Measurements from ENCODE around the gene TMEM245.

Gene TMEM245

DNA sequence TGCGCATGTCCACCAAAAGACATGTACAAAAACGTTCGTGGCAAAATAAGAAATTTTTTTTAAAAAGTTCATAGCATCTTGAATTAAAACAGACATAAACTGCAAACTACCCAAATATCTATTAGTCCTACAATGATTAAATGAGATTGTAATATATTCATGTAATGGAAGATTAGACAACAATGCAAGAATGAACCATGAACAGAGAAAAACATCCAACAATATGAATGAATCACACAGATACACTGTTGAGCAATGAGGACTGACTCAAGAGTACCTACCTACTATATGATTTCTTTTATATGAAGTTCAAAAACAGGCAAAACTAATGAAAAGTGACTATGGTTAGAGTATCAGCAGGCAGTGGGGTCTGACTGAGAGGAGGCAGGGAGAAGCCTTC, 88.5 kb downstream of the TMEM245 start:
- H3K14ac ChIP-seq (ENCODE audit: low read length), result no peak overlapping the region
- H3K4me2 ChIP-seq (ENCODE audit: insufficient read depth, low read length, poor library complexity, severe bottlenecking), result no peak overlapping the region
- H3K4me1 ChIP-seq (ENCODE audit: control insufficient read depth in 2 of 2, insufficient read depth in 1 of 2, low read depth in 1 of 2, low read length in 2 of 2), result peaks cover 0 to 13% of the 10 kb centered on the region in 2 donors
- H2BK5ac ChIP-seq (ENCODE audit: low read length), result no peak overlapping the region
- no peak overlapping the region for H3K4me3 ChIP-seq (ENCODE audit: low read length in 2 of 2)
- no peak overlapping the region for H2AFZ ChIP-seq (ENCODE audit: low read length)
- no peak overlapping the region for H4K91ac ChIP-seq (ENCODE audit: low read depth, low read length, poor library complexity)
- H4K8ac ChIP-seq (ENCODE audit: low read depth, low read length), result no peak overlapping the region
- H3K79me1 ChIP-seq (ENCODE audit: low read depth, low read length), result no peaks in the 10 kb centered on the region
- no CpG with 5 or more reads among the region's 3 CpGs for WGBS, 2 donors (ENCODE audit: extremely low coverage in 2 of 2, insufficient read length in 2 of 2, insufficient replicate concordance in 1 of 2)
- no peak overlapping the region for H3K18ac ChIP-seq (ENCODE audit: low read length)
- H3K36me3 ChIP-seq (replicated peaks in 1 of 2; ENCODE audit: control insufficient read depth in 2 of 2, insufficient read depth in 2 of 2, low read length in 2 of 2), result peaks cover 6 to 88% of the 10 kb centered on the region in 2 donors
- no peak overlapping the region for H3K27ac ChIP-seq (replicated peaks; ENCODE audit: low read length)
- H2BK15ac ChIP-seq (ENCODE audit: low read length), result no peak overlapping the region
- H2BK120ac ChIP-seq (ENCODE audit: low read depth, low read length), result no peak overlapping the region
- no peaks in the 10 kb centered on the region for H3K27me3 ChIP-seq (ENCODE audit: control insufficient read depth in 3 of 3, insufficient read depth in 3 of 3, low read depth in 1 of 3, low read length in 3 of 3)
- H3K23ac ChIP-seq (ENCODE audit: low read depth, low read length, poor library complexity), result no peak overlapping the region
- H2BK12ac ChIP-seq (ENCODE audit: low read length), result no peak overlapping the region
- no peaks in the 10 kb centered on the region for H3K9me3 ChIP-seq (replicated peaks in 1 of 2; ENCODE audit: control insufficient read depth in 2 of 2, insufficient read depth in 1 of 2, low read depth in 1 of 2, low read length in 2 of 2)
- H3K4ac ChIP-seq (ENCODE audit: low read length), result no peak overlapping the region
- H3K9ac ChIP-seq (ENCODE audit: low read depth, low read length, poor library complexity), result no peak overlapping the region
- H2AK5ac ChIP-seq (ENCODE audit: low read depth, low read length), result no peak overlapping the region
- no peak for DNase-seq (ENCODE audit: low spot score)

DNA sequence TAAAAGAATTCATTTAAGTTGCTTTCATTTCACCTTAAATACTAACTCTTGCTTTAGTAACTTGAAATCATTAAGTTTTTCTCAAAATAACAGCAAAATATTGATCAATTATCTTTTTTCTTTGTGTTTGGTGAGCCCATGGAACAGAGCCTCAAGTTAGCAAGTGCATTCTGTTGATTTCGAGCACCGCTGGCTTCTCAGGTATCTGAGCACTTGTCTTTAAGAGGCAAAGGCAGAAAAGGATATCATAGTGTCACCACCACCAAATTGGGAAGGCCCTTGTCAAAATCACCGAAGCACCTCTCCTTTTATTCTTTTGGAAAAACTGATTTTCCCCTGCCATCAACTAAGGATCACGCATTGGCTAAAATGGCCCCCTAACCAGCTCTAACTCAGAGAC, 89.3 kb downstream of the TMEM245 start:
- Histone ChIP-seq H3K27ac (replicated peaks; ENCODE audit: low read length) (no peak overlapping the region), H3K18ac (ENCODE audit: low read length) (no peak overlapping the region), H3K23ac (ENCODE audit: low read depth, low read length, poor library complexity) (no peak overlapping the region), H3K4me3 (ENCODE audit: low read length in 2 of 2) (no peak overlapping the region), H3K9me3 (replicated peaks in 1 of 2; ENCODE audit: control insufficient read depth in 2 of 2, insufficient read depth in 1 of 2, low read depth in 1 of 2, low read length in 2 of 2) (no peaks in the 10 kb centered on the region), H4K91ac (ENCODE audit: low read depth, low read length, poor library complexity) (no peak overlapping the region), H3K9ac (ENCODE audit: low read depth, low read length, poor library complexity) (no peak overlapping the region), H3K4ac (ENCODE audit: low read length) (no peak overlapping the region), H2BK12ac (ENCODE audit: low read length) (no peak overlapping the region), H3K4me1 (ENCODE audit: control insufficient read depth in 2 of 2, insufficient read depth in 1 of 2, low read depth in 1 of 2, low read length in 2 of 2) (peaks cover 0 to 15% of the 10 kb centered on the region in 2 donors), H3K79me1 (ENCODE audit: low read depth, low read length) (no peaks in the 10 kb centered on the region), H3K27me3 (ENCODE audit: control insufficient read depth in 3 of 3, insufficient read depth in 3 of 3, low read depth in 1 of 3, low read length in 3 of 3) (no peaks in the 10 kb centered on the region), H4K8ac (ENCODE audit: low read depth, low read length) (no peak overlapping the region), H2AFZ (ENCODE audit: low read length) (no peak overlapping the region), H3K14ac (ENCODE audit: low read length) (no peak overlapping the region), H3K36me3 (replicated peaks in 1 of 2; ENCODE audit: control insufficient read depth in 2 of 2, insufficient read depth in 2 of 2, low read length in 2 of 2) (peaks cover 4 to 88% of the 10 kb centered on the region in 2 donors), H2BK5ac (ENCODE audit: low read length) (no peak overlapping the region), H2AK5ac (ENCODE audit: low read depth, low read length) (no peak overlapping the region), H2BK120ac (ENCODE audit: low read depth, low read length) (no peak overlapping the region), H2BK15ac (ENCODE audit: low read length) (no peak overlapping the region), H3K4me2 (ENCODE audit: insufficient read depth, low read length, poor library complexity, severe bottlenecking) (no peak overlapping the region)
- no CpG with 5 or more reads among the region's 4 CpGs for WGBS, 2 donors (ENCODE audit: extremely low coverage in 2 of 2, insufficient read length in 2 of 2, insufficient replicate concordance in 1 of 2)
- no peak for DNase-seq (ENCODE audit: low spot score)

DNA sequence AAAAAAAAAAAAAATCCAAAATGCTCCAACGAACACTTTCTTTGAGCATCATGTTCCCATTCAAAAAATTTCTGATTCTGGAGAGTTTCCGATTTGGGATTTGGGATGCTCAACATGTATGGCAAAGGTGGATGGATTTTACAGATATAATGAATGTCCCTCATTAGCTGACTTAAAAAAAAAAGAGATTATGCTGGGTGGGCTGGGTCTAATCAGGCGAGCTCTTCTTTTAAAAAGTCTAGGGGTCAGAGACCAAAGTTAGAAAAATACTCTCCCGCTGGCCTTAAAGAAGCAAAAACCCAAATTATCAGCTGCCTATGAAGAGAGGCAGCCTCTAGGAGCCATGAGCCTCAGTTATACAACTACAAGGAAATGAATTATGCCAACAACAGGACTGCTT, 91.3 kb downstream of the TMEM245 start:
- WGBS, 2 donors (ENCODE audit: extremely low coverage in 2 of 2, insufficient read length in 2 of 2, insufficient replicate concordance in 1 of 2), result no CpG with 5 or more reads among the region's 4 CpGs
- H3K4me3 ChIP-seq (ENCODE audit: low read length in 2 of 2), result no peak overlapping the region
- H4K8ac ChIP-seq (ENCODE audit: low read depth, low read length), result no peak overlapping the region
- DNase-seq (ENCODE audit: low spot score), result no peak
- H3K4me1 ChIP-seq (ENCODE audit: control insufficient read depth in 2 of 2, insufficient read depth in 1 of 2, low read depth in 1 of 2, low read length in 2 of 2), result peaks cover 0 to 15% of the 10 kb centered on the region in 2 donors
- no peak overlapping the region for H2AFZ ChIP-seq (ENCODE audit: low read length)
- no peak overlapping the region for H2BK120ac ChIP-seq (ENCODE audit: low read depth, low read length)
- no peak overlapping the region for H3K9ac ChIP-seq (ENCODE audit: low read depth, low read length, poor library complexity)
- H3K27me3 ChIP-seq (ENCODE audit: control insufficient read depth in 3 of 3, insufficient read depth in 3 of 3, low read depth in 1 of 3, low read length in 3 of 3), result no peaks in the 10 kb centered on the region
- no peak overlapping the region for H3K23ac ChIP-seq (ENCODE audit: low read depth, low read length, poor library complexity)
- peaks cover 4 to 82% of the 10 kb centered on the region in 2 donors for H3K36me3 ChIP-seq (replicated peaks in 1 of 2; ENCODE audit: control insufficient read depth in 2 of 2, insufficient read depth in 2 of 2, low read length in 2 of 2)
- no peak overlapping the region for H2BK15ac ChIP-seq (ENCODE audit: low read length)
- H2AK5ac ChIP-seq (ENCODE audit: low read depth, low read length), result no peak overlapping the region
- H4K91ac ChIP-seq (ENCODE audit: low read depth, low read length, poor library complexity), result no peak overlapping the region
- H3K27ac ChIP-seq (replicated peaks; ENCODE audit: low read length), result no peak overlapping the region
- H3K18ac ChIP-seq (ENCODE audit: low read length), result no peak overlapping the region
- no peak overlapping the region for H3K4me2 ChIP-seq (ENCODE audit: insufficient read depth, low read length, poor library complexity, severe bottlenecking)
- no peak overlapping the region for H2BK12ac ChIP-seq (ENCODE audit: low read length)
- H3K79me1 ChIP-seq (ENCODE audit: low read depth, low read length), result no peaks in the 10 kb centered on the region
- H3K14ac ChIP-seq (ENCODE audit: low read length), result no peak overlapping the region
- no peak overlapping the region for H2BK5ac ChIP-seq (ENCODE audit: low read length)
- no peaks in the 10 kb centered on the region for H3K9me3 ChIP-seq (replicated peaks in 1 of 2; ENCODE audit: control insufficient read depth in 2 of 2, insufficient read depth in 1 of 2, low read depth in 1 of 2, low read length in 2 of 2)
- H3K4ac ChIP-seq (ENCODE audit: low read length), result no peak overlapping the region

DNA sequence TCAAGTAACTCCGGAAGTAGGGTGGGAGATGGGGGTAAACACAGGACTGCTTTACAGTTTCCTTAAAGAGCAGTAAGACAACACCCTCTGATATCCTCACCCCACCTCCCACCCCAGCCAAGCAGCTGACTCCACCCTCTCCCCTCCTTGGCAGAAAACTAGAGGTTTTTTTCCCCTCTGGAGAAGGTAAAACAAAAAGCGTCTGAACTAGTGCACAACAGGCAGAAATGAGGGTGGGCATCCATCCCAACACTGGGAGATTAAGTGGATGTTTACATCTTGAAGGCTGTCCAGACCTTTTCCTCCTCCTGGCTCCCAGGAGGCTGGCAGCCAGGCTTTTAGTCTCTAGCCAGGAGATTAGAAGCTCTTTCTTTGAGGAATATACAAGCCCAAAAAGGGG, 92.6 kb downstream of the TMEM245 start:
- peak overlapping the region; percentile 31 for H3K27ac ChIP-seq (replicated peaks; ENCODE audit: low read length)
- no CpG with 5 or more reads among the region's 2 CpGs for WGBS, 2 donors (ENCODE audit: extremely low coverage in 2 of 2, insufficient read length in 2 of 2, insufficient replicate concordance in 1 of 2)

More for the DNA sequence above, 92.6 kb downstream of the TMEM245 start:
- peaks cover 0 to 15% of the 10 kb centered on the region in 2 donors for H3K4me1 ChIP-seq (ENCODE audit: control insufficient read depth in 2 of 2, insufficient read depth in 1 of 2, low read depth in 1 of 2, low read length in 2 of 2)
- H4K91ac ChIP-seq (ENCODE audit: low read depth, low read length, poor library complexity), result no peak overlapping the region
- no peak overlapping the region for H2AFZ ChIP-seq (ENCODE audit: low read length)
- no peak overlapping the region for H3K4me3 ChIP-seq (ENCODE audit: low read length in 2 of 2)
- H3K4me2 ChIP-seq (ENCODE audit: insufficient read depth, low read length, poor library complexity, severe bottlenecking), result no peak overlapping the region
- no peak overlapping the region for H3K23ac ChIP-seq (ENCODE audit: low read depth, low read length, poor library complexity)
- no peak overlapping the region for H3K18ac ChIP-seq (ENCODE audit: low read length)
- H4K8ac ChIP-seq (ENCODE audit: low read depth, low read length), result no peak overlapping the region
- no peaks in the 10 kb centered on the region for H3K9me3 ChIP-seq (replicated peaks in 1 of 2; ENCODE audit: control insufficient read depth in 2 of 2, insufficient read depth in 1 of 2, low read depth in 1 of 2, low read length in 2 of 2)
- H2BK120ac ChIP-seq (ENCODE audit: low read depth, low read length), result no peak overlapping the region
- no peak for DNase-seq (ENCODE audit: low spot score)
- H3K14ac ChIP-seq (ENCODE audit: low read length), result no peak overlapping the region
- no peaks in the 10 kb centered on the region for H3K27me3 ChIP-seq (ENCODE audit: control insufficient read depth in 3 of 3, insufficient read depth in 3 of 3, low read depth in 1 of 3, low read length in 3 of 3)
- H3K4ac ChIP-seq (ENCODE audit: low read length), result no peak overlapping the region
- no peak overlapping the region for H3K9ac ChIP-seq (ENCODE audit: low read depth, low read length, poor library complexity)
- peaks cover 0 to 69% of the 10 kb centered on the region in 2 donors for H3K36me3 ChIP-seq (replicated peaks in 1 of 2; ENCODE audit: control insufficient read depth in 2 of 2, insufficient read depth in 2 of 2, low read length in 2 of 2)
- no peak overlapping the region for H2AK5ac ChIP-seq (ENCODE audit: low read depth, low read length)
- H2BK5ac ChIP-seq (ENCODE audit: low read length), result no peak overlapping the region
- H2BK12ac ChIP-seq (ENCODE audit: low read length), result no peak overlapping the region
- no peaks in the 10 kb centered on the region for H3K79me1 ChIP-seq (ENCODE audit: low read depth, low read length)
- no peak overlapping the region for H2BK15ac ChIP-seq (ENCODE audit: low read length)

All from neuronal stem cell (in vitro differentiated cells).